H1 (cell line): ENCODE results near the gene LNX2. TPM values are rescaled to one million over a fixed set of nuclear protein-coding genes. Genes with fewer than 3 reads are reported as not detected.

Experiments
- CTCF ChIA-PET: fragments of 300-600 bp; sonication (Branson Sonifier 250); formaldehyde crosslinking; loops from one replicate; lab custom pipeline; 2021; ENCODE audit not compliant: partially characterized antibody; lab: Charles Lee
- POLR2A ChIA-PET: fragments of 300-600 bp; sonication (Branson Sonifier 250); formaldehyde crosslinking; loops from one replicate; lab custom pipeline; 2021; ENCODE audit warnings: inconsistent platforms; ENCODE audit not compliant: partially characterized antibody; lab: Charles Lee
- DNase-seq, 2 experiments: peaks; one replicate each; pipeline versions ENCODE4 v3.0.0 to v3.0.0-alpha.2; 2010 to 2022; ENCODE audit warnings: low spot score in 2 of 2, low read depth in 1 of 2, mixed read lengths in 1 of 2
- FAIRE-seq: peaks from 2 replicates; lab custom pipeline; 2011; peaks lifted over from hg19 to GRCh38; lab: Jason Lieb, UNC
- H2AFZ ChIP-seq: 2 replicates; pipeline ENCODE4 v1.8.1; 2012; ENCODE audit warnings: low read length, inconsistent platforms
- H2AK5ac ChIP-seq: 2 replicates; pipeline ENCODE4 v1.6.1; 2013; ENCODE audit warnings: low read depth, low read length
- H2BK120ac ChIP-seq: replicated peaks from 2 replicates; pipeline ENCODE3; 2013; ENCODE audit warnings: low read depth, low read length, inconsistent platforms
- H2BK12ac ChIP-seq: 2 replicates; pipeline ENCODE4 v1.6.1; 2013; ENCODE audit warnings: low read depth, low read length
- H2BK15ac ChIP-seq: 2 replicates; pipeline ENCODE4 v1.6.1; 2013; ENCODE audit warnings: low read length
- H2BK20ac ChIP-seq: 2 replicates; pipeline ENCODE4 v1.6.1; 2013; ENCODE audit warnings: low read length
- H2BK5ac ChIP-seq: 2 replicates; pipeline ENCODE4 v1.6.1; 2013; ENCODE audit warnings: low read depth, low read length
- H3K14ac ChIP-seq: 2 replicates; pipeline ENCODE4 v1.6.1; 2013; ENCODE audit warnings: inconsistent platforms; ENCODE audit not compliant: insufficient read length
- H3K18ac ChIP-seq: 2 replicates; pipeline ENCODE4 v1.6.1; 2013; ENCODE audit warnings: low read length; ENCODE audit errors: extremely low read depth
- H3K23ac ChIP-seq: 2 replicates; pipeline ENCODE4 v1.6.1; 2013; ENCODE audit warnings: inconsistent platforms; ENCODE audit not compliant: insufficient read length
- H3K23me2 ChIP-seq: 2 replicates; pipeline ENCODE4 v1.6.1; 2013; ENCODE audit warnings: low read depth, low read length
- H3K27ac ChIP-seq: 2 replicates; pipeline ENCODE4 v1.6.1; 2011; ENCODE audit warnings: low read depth, low read length, inconsistent platforms
- H3K27me3 ChIP-seq, 4 experiments: replicated peaks in 1 of 4; 1 replicate in 1 of 4; 2 replicates in 3 of 4; pipeline versions ENCODE4 v1.6.1 to v1.8.1; 2011 to 2013; ENCODE audit warnings: low read length in 3 of 4, mild to moderate bottlenecking in 3 of 4, inconsistent platforms in 2 of 4, mixed read lengths in 2 of 4, moderate library complexity in 1 of 4; ENCODE audit not compliant: control insufficient read depth in 3 of 4, insufficient read depth in 3 of 4; ENCODE audit errors: extremely low read depth in 1 of 4
- H3K36me3 ChIP-seq, 4 experiments: 2 replicates each; pipeline versions ENCODE4 v1.6.1 to v1.8.1; 2011 to 2013; ENCODE audit warnings: mild to moderate bottlenecking in 4 of 4, low read length in 3 of 4, moderate library complexity in 2 of 4, control low read depth in 1 of 4, inconsistent platforms in 1 of 4; ENCODE audit not compliant: insufficient read depth in 4 of 4, control insufficient read depth in 2 of 4
- H3K4ac ChIP-seq: replicated peaks from 2 replicates; pipeline ENCODE3; 2013; ENCODE audit warnings: low read length, low read depth, mixed read lengths, inconsistent platforms; ENCODE audit not compliant: insufficient read length
- H3K4me1 ChIP-seq, 4 experiments: replicated peaks in 1 of 4; 1 replicate in 1 of 4; 2 replicates in 3 of 4; pipeline versions ENCODE4 v1.6.1 to v1.8.1; 2011 to 2013; ENCODE audit warnings: low read length in 3 of 4, inconsistent platforms in 2 of 4, mixed read lengths in 1 of 4; ENCODE audit not compliant: insufficient read depth in 4 of 4, control insufficient read depth in 3 of 4
- H3K4me2 ChIP-seq, 2 experiments: 2 replicates each; pipeline versions ENCODE4 v1.6.1 to v1.8.1; 2011 to 2013; ENCODE audit warnings: low read depth in 2 of 2, low read length in 2 of 2, control low read depth in 1 of 2, inconsistent platforms in 1 of 2, mild to moderate bottlenecking in 1 of 2; ENCODE audit not compliant: insufficient read depth in 1 of 2
- H3K4me3 ChIP-seq, 4 experiments: fragments of 200-600, 300-600 bp in 1 of 4; sonication (generic), shearing (Covaris generic), sonication (Bioruptor Twin) in 1 of 4; 2 replicates each; pipeline versions ENCODE4 v1.5.1 to v1.8.1; 2011 to 2016; ENCODE audit warnings: low read length in 4 of 4, low read depth in 3 of 4, control low read depth in 2 of 4, inconsistent platforms in 2 of 4, mild to moderate bottlenecking in 2 of 4, mixed read lengths in 1 of 4, moderate library complexity in 1 of 4; ENCODE audit not compliant: insufficient read depth in 2 of 4; ENCODE audit errors: extremely low read depth in 1 of 4
- H3K56ac ChIP-seq: replicated peaks from 2 replicates; pipeline ENCODE3; 2013; ENCODE audit warnings: low read depth, mild to moderate bottlenecking, mixed read lengths, low read length, inconsistent platforms; ENCODE audit not compliant: insufficient read length
- H3K79me1 ChIP-seq: 2 replicates; pipeline ENCODE4 v1.6.1; 2013; ENCODE audit warnings: low read depth, low read length, control low read depth
- H3K79me2 ChIP-seq, 2 experiments: 2 replicates each; pipeline versions ENCODE4 v1.6.1 to v1.8.1; 2012 to 2013; ENCODE audit warnings: low read length in 2 of 2, mild to moderate bottlenecking in 2 of 2, inconsistent platforms in 1 of 2; ENCODE audit not compliant: insufficient read depth in 2 of 2, control insufficient read depth in 1 of 2
- H3K9ac ChIP-seq, 4 experiments: replicated peaks in 1 of 4; 1 replicate in 1 of 4; 2 replicates in 3 of 4; pipeline versions ENCODE4 v1.6.1 to v1.8.1; 2011 to 2013; ENCODE audit warnings: low read depth in 3 of 4, low read length in 3 of 4, control low read depth in 2 of 4, mild to moderate bottlenecking in 2 of 4, moderate library complexity in 2 of 4, inconsistent platforms in 1 of 4; ENCODE audit errors: extremely low read depth in 1 of 4
- H3K9me3 ChIP-seq, 2 experiments: 2 replicates each; pipeline versions ENCODE4 v1.6.1 to v1.8.1; 2012 to 2013; ENCODE audit warnings: mild to moderate bottlenecking in 2 of 2, moderate library complexity in 2 of 2, control low read depth in 1 of 2, inconsistent platforms in 1 of 2, low read depth in 1 of 2, low read length in 1 of 2, mixed read lengths in 1 of 2; ENCODE audit not compliant: insufficient read depth in 2 of 2
- H4K20me1 ChIP-seq, 2 experiments: replicated peaks in 1 of 2; 2 replicates each; pipeline versions ENCODE3 to v1.8.1; 2011 to 2013; ENCODE audit warnings: inconsistent platforms in 2 of 2, low read length in 2 of 2, mild to moderate bottlenecking in 1 of 2; ENCODE audit not compliant: insufficient read depth in 2 of 2, control insufficient read depth in 1 of 2
- H4K5ac ChIP-seq: 2 replicates; pipeline ENCODE4 v1.6.1; 2013; ENCODE audit warnings: low read length, low read depth, mixed read lengths, inconsistent platforms; ENCODE audit not compliant: insufficient read length
- H4K8ac ChIP-seq: 2 replicates; pipeline ENCODE4 v1.8.0; 2013; ENCODE audit warnings: mild to moderate bottlenecking, moderate library complexity, low read length, inconsistent platforms; ENCODE audit not compliant: insufficient read depth; ENCODE audit errors: extremely low read depth
- H4K91ac ChIP-seq: replicated peaks from 2 replicates; pipeline ENCODE3; 2013; ENCODE audit warnings: low read length, mixed read lengths, inconsistent platforms; ENCODE audit not compliant: insufficient read length
- ASH2L ChIP-seq: fragments of 200-600, 300-600 bp; sonication (generic); IDR thresholded peaks from one replicate; pipeline ENCODE4 v1.7.1; 2017; ENCODE audit warnings: low read length
- CBX8 ChIP-seq: fragments of 300-800, 300-1000 bp; sonication (generic); IDR thresholded peaks from 2 replicates; pipeline ENCODE4 v1.7.1; 2016; ENCODE audit warnings: low read depth, low read length, borderline replicate concordance
- EGR1 ChIP-seq: IDR thresholded peaks from 2 replicates; pipeline ENCODE4 v1.6.1; 2011; ENCODE audit warnings: low read depth, low read length, borderline replicate concordance
- RNF2 ChIP-seq: fragments of 200-900, 300-1000 bp; sonication (generic); IDR thresholded peaks from 2 replicates; pipeline ENCODE4 v1.7.1; 2016; ENCODE audit warnings: borderline replicate concordance, low read depth, mild to moderate bottlenecking, antibody characterized with exemption, low read length; ENCODE audit not compliant: poor library complexity, severe bottlenecking; ENCODE audit errors: missing control alignments
- TEAD4 ChIP-seq: IDR thresholded peaks from 2 replicates; pipeline ENCODE4 v1.6.1; 2012; ENCODE audit warnings: low read depth, low read length, inconsistent platforms, mixed read lengths
- ZNF274 ChIP-seq: IDR thresholded peaks from 2 replicates; pipeline ENCODE4 v1.7.0; 2012; ENCODE audit warnings: low read length, borderline replicate concordance; ENCODE audit errors: extremely low read depth
- WGBS, 2 experiments: shearing (Covaris generic) in 1 of 2; methylation state at CpG; one replicate each; pipeline versions ENCODE4 v1.1.6 to v1.1.7; 2013 to 2015; ENCODE audit warnings: low lambda C conversion rate in 2 of 2, mixed read lengths in 2 of 2, inconsistent platforms in 1 of 2, low coverage in 1 of 2, missing lambda C conversion rate in 1 of 2; ENCODE audit not compliant: insufficient replicate concordance in 2 of 2, insufficient coverage in 1 of 2, insufficient read length in 1 of 2; ENCODE audit errors: extremely low coverage in 1 of 2, missing lambda C conversion rate in 1 of 2; 5-methylcytosine and 5-hydroxymethylcytosine counted together
- polyA plus RNA-seq, 7 experiments: library from polyadenylated mRNA; depleted of rRNA in 3 of 7; stranded (reverse) in 5 of 7; unstranded in 2 of 7; fragments of >200 nt in 5 of 7; fragments of 200-250 nt in 2 of 7; gene quantifications; 1 replicate in 5 of 7; 2 replicates in 1 of 7; 4 replicates in 1 of 7; pipeline versions ENCODE4 v1.2.1 to v1.2.3, GENCODE V29; 2011 to 2013; ENCODE audit warnings: missing spikeins in 2 of 7, mixed read lengths in 2 of 7
- total RNA-seq: library from RNA; stranded (reverse); fragmentation: NEBNext Ultra II Directional; extraction: Animal tissue kit (Norgen Biotek cat#: 25700); gene quantifications from 2 replicates; pipeline ENCODE4 v1.2.1, GENCODE V29; 2021
- TF ChIP-seq, protein P1 (sequence below): IDR thresholded peaks from 2 replicates; pipeline ENCODE4 v1.6.1; 2012; ENCODE audit warnings: low read length, inconsistent platforms

Gene LNX2
- total and polyA plus RNA-seq, 2 of the 8 experiments (the other 6 are each of a cell fraction or from before 2014, with no cell fraction given), result 6.4 to 13.9 TPM

DNA sequence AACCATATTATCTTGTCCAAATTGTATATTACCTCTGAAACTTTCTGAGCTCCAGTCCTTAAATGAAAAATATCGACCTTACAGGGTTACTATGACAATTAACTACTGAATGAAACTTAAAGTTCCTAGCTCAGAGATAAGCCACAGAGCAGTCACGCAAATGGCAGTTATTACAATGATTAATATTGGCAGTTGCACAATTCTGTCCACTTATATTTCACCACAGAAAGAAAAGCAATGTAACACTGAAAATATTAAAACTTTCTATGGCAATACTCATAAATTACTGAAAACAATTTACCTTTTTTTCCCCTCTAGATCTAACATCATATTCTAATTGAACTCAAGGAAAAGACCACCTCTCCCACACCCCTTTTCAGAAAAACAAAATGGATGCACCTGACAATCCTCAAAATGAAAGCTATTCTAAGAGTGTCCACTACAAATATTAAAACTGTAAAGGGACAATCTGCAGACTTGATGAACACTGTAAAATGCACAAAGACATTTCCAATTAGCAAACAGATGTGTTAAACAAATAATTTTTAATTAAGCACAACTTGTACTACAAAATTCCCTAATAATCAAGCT, 14.6 kb downstream of the LNX2 start:
- Histone ChIP-seq H2BK15ac (no peak overlapping the region), H3K4me2 (no peak overlapping the region), H3K23me2 (no peaks in the 10 kb centered on the region), H3K4ac (no peak overlapping the region), H3K27ac (no peak overlapping the region), H2BK120ac (no peak overlapping the region), H3K9ac (no peak overlapping the region), H2BK20ac (no peak overlapping the region), H3K27me3 (no peaks in the 10 kb centered on the region), H3K36me3 (no peaks in the 10 kb centered on the region), H3K56ac (no peak overlapping the region), H4K20me1 (peaks cover 0 to 1% of the 10 kb centered on the region in 2 experiments), H3K79me2 (peaks cover 0 to 80% of the 10 kb centered on the region in 2 experiments; a peak in 3 of 4 replicates), H2AK5ac (no peak overlapping the region), H4K5ac (no peak overlapping the region), H3K18ac (no peak overlapping the region), H3K4me1 (peaks cover 0 to 3% (median 2%) of the 10 kb centered on the region in 4 experiments; a peak in 5 of 7 replicates), H4K8ac (no peak overlapping the region), H3K23ac (no peak overlapping the region), H3K14ac (no peak overlapping the region), H4K91ac (no peak overlapping the region), H2BK5ac (no peak overlapping the region), H2BK12ac (no peak overlapping the region), H3K4me3 (no peak overlapping the region), H3K79me1 (0 out of 2 replicates have a peak, but pooled peaks cover 5% of the 10 kb centered on the region), H3K9me3 (no peaks in the 10 kb centered on the region), H2AFZ (no peak overlapping the region)
- CTCF ChIA-PET, result interaction anchor here (0.5 to 1.2 kb wide), 2 partner anchors 9 to 161 kb away, joined by 4 read pairs; no protein-coding TSS in a partner anchor
- POLR2A ChIA-PET, result interaction anchor here (1.9 kb wide), 1 partner anchor 15 kb away, joined by 6 read pairs; the partner anchor contains the start of gene LNX2
- no peak for DNase-seq
- no peak for FAIRE-seq
- WGBS, 2 experiments, result 93% methylated on average over 2 of the region's 2 CpGs; no CpG with 5 or more reads in 1 of the 2 experiments
- TF ChIP-seq EGR1, result no peak
- TF ChIP-seq, protein P1, sequence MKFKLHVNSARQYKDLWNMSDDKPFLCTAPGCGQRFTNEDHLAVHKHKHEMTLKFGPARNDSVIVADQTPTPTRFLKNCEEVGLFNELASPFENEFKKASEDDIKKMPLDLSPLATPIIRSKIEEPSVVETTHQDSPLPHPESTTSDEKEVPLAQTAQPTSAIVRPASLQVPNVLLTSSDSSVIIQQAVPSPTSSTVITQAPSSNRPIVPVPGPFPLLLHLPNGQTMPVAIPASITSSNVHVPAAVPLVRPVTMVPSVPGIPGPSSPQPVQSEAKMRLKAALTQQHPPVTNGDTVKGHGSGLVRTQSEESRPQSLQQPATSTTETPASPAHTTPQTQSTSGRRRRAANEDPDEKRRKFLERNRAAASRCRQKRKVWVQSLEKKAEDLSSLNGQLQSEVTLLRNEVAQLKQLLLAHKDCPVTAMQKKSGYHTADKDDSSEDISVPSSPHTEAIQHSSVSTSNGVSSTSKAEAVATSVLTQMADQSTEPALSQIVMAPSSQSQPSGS, result no peak
- TF ChIP-seq ASH2L, result no peak
- TF ChIP-seq ZNF274, result no peak
- no peak for TF ChIP-seq CBX8
- no peak for TF ChIP-seq RNF2
- no peak for TF ChIP-seq TEAD4
